HepG2 (cell line): ENCODE data around the gene SAMD4A. TPM values are rescaled to one million over a fixed set of nuclear protein-coding genes. Genes with fewer than 3 reads are reported as not detected.

Experiments
- EHMT2 ChIP-seq: fragments of 200-600 bp; sonication (generic); IDR thresholded peaks from 2 replicates; pipeline ENCODE4 v1.7.0; 2017; ENCODE audit warnings: antibody characterized with exemption, low read depth, low read length, borderline replicate concordance
- FOXK2 ChIP-seq: fragments of 450-650 bp; IDR thresholded peaks from 2 replicates; pipeline ENCODE4 v1.6.1; 2016
- HNRNPLL ChIP-seq: fragments of 200-400 bp; formaldehyde crosslinking; IDR thresholded peaks from 2 replicates; pipeline ENCODE4 v1.6.1; 2017; ENCODE audit warnings: mild to moderate bottlenecking, low read depth, low read length; ENCODE audit not compliant: poor library complexity, severe bottlenecking
- HOXA3 ChIP-seq: sonication (generic); formaldehyde crosslinking; IDR thresholded peaks from 2 replicates; pipeline ENCODE4 v1.5.0; 2020; ENCODE audit warnings: missing genetic modification reagents
- JARID2 ChIP-seq: sonication (generic); formaldehyde crosslinking; IDR thresholded peaks from 2 replicates; pipeline ENCODE4 v1.8.1; 2023; ENCODE audit warnings: missing genetic modification reagents, inconsistent platforms; ENCODE audit not compliant: insufficient replicate concordance
- RELA ChIP-seq: sonication (generic); formaldehyde crosslinking; IDR thresholded peaks from 2 replicates; pipeline ENCODE4 v1.4.0; 2020; ENCODE audit warnings: missing genetic modification reagents
- SAP130 ChIP-seq: IDR thresholded peaks from 2 replicates; pipeline ENCODE4 v1.6.1; 2016; ENCODE audit warnings: low read depth
- ZNF501 ChIP-seq: sonication (generic); formaldehyde crosslinking; IDR thresholded peaks from 2 replicates; pipeline ENCODE4 v1.5.1; 2020; ENCODE audit warnings: mild to moderate bottlenecking, moderate library complexity, missing genetic modification reagents
- ZNF605 ChIP-seq: sonication (generic); formaldehyde crosslinking; IDR thresholded peaks from 2 replicates; pipeline ENCODE4 v1.8.0; 2022; ENCODE audit warnings: mild to moderate bottlenecking, missing genetic modification reagents
- polyA plus RNA-seq, 8 experiments: library from polyadenylated mRNA; depleted of rRNA in 3 of 8; stranded (reverse) in 7 of 8; unstranded in 1 of 8; fragments of >200 nt; fragmentation: Illumina TruSeq in 4 of 8; extraction: Trizol in 4 of 8; gene quantifications; 2 replicates each; pipeline versions ENCODE4 v1.2.1 to v1.2.3, GENCODE V29; 2011 to 2016; ENCODE audit warnings: low read depth in 4 of 8, missing spikeins in 1 of 8, mixed read lengths in 1 of 8; ENCODE audit not compliant: insufficient read depth in 1 of 8
- total RNA-seq, 5 experiments: library from RNA; depleted of rRNA; stranded (reverse); fragments of >200 nt; fragmentation: Illumina TruSeq; extraction: Trizol; gene quantifications; 2 replicates each; pipeline ENCODE4 v1.2.3, GENCODE V29; 2016; ENCODE audit warnings: low read depth in 1 of 5
- TF ChIP-seq, protein P1 (sequence below): sonication (generic); formaldehyde crosslinking; IDR thresholded peaks from 2 replicates; pipeline ENCODE4 v1.5.0; 2020; ENCODE audit warnings: mild to moderate bottlenecking, missing genetic modification reagents, borderline replicate concordance
- TF ChIP-seq, protein P2 (sequence below): sonication (generic); formaldehyde crosslinking; IDR thresholded peaks from 2 replicates; pipeline ENCODE4 v1.4.0; 2020; ENCODE audit warnings: missing genetic modification reagents, mild to moderate bottlenecking, borderline replicate concordance
- TF ChIP-seq, protein P3 (sequence below): sonication (generic); formaldehyde crosslinking; IDR thresholded peaks from 2 replicates; pipeline ENCODE4 v1.4.0; 2020; ENCODE audit warnings: missing genetic modification reagents
- TF ChIP-seq, protein P4 (sequence below): sonication (generic); formaldehyde crosslinking; IDR thresholded peaks from 2 replicates; pipeline ENCODE4 v1.4.0; 2020; ENCODE audit warnings: missing genetic modification reagents
- TF ChIP-seq, protein P5 (sequence below): sonication (generic); formaldehyde crosslinking; IDR thresholded peaks from 2 replicates; pipeline ENCODE4 v1.8.0; 2022; ENCODE audit warnings: mild to moderate bottlenecking, missing genetic modification reagents, borderline replicate concordance

The SAMD4A gene
- total and polyA plus RNA-seq, 2 of the 13 experiments (the other 11 are each of a cell fraction or from before 2014, with no cell fraction given): 11.8 to 13.0 TPM

DNA sequence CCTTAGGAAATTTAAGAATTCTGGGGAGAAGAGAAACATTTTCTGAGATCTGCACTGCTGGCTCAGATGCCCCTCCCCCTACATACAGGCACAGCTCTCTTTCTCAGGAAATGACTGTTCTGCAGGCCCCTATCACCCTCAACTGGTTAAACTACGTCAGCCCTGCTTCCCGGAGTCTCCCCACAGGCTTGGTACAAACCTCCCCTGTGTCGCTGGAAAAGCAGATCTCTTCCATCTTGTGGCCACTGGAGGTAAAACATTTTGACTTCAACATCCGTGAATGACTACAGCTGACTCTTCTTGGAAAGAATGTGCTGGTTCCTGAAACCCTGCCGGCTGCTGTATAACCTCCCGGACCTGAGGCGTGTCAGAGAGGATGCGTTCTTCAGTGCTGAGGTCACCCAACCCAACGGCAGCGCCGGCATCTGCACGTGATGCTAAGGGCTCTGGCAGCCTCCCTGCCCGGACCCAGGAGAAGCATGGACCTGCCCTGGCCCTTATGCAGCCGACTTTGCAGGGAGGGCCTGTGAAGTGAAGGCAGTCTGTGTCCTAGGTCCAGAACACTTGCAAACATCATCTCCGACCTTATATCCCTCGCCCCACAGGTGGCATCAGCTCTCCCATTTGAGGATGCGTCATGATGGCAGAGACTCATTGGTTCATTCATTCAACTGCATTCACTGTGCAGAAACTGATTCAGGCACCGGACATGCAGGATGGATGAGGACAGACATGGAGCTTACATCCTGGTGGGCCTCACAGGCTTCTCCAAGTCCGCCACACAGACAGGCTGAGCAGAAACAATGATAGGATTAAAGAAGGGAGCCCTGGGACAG is 206.5 kb downstream of the SAMD4A start (continued):
- TF ChIP-seq, protein P1, sequence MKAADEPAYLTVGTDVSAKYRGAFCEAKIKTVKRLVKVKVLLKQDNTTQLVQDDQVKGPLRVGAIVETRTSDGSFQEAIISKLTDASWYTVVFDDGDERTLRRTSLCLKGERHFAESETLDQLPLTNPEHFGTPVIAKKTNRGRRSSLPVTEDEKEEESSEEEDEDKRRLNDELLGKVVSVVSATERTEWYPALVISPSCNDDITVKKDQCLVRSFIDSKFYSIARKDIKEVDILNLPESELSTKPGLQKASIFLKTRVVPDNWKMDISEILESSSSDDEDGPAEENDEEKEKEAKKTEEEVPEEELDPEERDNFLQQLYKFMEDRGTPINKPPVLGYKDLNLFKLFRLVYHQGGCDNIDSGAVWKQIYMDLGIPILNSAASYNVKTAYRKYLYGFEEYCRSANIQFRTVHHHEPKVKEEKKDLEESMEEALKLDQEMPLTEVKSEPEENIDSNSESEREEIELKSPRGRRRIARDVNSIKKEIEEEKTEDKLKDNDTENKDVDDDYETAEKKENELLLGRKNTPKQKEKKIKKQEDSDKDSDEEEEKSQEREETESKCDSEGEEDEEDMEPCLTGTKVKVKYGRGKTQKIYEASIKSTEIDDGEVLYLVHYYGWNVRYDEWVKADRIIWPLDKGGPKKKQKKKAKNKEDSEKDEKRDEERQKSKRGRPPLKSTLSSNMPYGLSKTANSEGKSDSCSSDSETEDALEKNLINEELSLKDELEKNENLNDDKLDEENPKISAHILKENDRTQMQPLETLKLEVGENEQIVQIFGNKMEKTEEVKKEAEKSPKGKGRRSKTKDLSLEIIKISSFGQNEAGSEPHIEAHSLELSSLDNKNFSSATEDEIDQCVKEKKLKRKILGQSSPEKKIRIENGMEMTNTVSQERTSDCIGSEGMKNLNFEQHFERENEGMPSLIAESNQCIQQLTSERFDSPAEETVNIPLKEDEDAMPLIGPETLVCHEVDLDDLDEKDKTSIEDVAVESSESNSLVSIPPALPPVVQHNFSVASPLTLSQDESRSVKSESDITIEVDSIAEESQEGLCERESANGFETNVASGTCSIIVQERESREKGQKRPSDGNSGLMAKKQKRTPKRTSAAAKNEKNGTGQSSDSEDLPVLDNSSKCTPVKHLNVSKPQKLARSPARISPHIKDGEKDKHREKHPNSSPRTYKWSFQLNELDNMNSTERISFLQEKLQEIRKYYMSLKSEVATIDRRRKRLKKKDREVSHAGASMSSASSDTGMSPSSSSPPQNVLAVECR (CRISPR knock-in tag): peak; percentile 17; the same call in 1 of the 2 replicates
- TF ChIP-seq HOXA3 (CRISPR knock-in tag) (no peak), EHMT2 (no peak), SAP130 (peak; percentile 50), FOXK2 (no peak), RELA (CRISPR knock-in tag) (no peak), ZNF605 (CRISPR knock-in tag) (peak; percentile 69), HNRNPLL (no peak), JARID2 (no peak), ZNF501 (0 out of 2 replicates have a peak, but pooled peaks have one; percentile 26)
- TF ChIP-seq, protein P2, sequence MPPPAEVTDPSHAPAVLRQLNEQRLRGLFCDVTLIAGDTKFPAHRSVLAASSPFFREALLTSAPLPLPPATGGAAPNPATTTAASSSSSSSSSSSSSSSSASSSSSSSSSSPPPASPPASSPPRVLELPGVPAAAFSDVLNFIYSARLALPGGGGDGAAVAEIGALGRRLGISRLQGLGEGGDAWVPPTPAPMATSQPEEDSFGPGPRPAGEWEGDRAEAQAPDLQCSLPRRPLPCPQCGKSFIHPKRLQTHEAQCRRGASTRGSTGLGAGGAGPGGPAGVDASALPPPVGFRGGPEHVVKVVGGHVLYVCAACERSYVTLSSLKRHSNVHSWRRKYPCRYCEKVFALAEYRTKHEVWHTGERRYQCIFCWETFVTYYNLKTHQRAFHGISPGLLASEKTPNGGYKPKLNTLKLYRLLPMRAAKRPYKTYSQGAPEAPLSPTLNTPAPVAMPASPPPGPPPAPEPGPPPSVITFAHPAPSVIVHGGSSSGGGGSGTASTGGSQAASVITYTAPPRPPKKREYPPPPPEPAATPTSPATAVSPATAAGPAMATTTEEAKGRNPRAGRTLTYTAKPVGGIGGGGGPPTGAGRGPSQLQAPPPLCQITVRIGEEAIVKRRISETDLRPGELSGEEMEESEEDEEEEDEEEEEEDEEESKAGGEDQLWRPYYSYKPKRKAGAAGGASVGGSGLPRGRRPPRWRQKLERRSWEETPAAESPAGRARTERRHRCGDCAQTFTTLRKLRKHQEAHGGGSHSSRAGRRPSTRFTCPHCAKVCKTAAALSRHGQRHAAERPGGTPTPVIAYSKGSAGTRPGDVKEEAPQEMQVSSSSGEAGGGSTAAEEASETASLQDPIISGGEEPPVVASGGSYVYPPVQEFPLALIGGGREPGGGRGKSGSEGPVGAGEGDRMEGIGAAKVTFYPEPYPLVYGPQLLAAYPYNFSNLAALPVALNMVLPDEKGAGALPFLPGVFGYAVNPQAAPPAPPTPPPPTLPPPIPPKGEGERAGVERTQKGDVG: no peak
- TF ChIP-seq, protein P3, sequence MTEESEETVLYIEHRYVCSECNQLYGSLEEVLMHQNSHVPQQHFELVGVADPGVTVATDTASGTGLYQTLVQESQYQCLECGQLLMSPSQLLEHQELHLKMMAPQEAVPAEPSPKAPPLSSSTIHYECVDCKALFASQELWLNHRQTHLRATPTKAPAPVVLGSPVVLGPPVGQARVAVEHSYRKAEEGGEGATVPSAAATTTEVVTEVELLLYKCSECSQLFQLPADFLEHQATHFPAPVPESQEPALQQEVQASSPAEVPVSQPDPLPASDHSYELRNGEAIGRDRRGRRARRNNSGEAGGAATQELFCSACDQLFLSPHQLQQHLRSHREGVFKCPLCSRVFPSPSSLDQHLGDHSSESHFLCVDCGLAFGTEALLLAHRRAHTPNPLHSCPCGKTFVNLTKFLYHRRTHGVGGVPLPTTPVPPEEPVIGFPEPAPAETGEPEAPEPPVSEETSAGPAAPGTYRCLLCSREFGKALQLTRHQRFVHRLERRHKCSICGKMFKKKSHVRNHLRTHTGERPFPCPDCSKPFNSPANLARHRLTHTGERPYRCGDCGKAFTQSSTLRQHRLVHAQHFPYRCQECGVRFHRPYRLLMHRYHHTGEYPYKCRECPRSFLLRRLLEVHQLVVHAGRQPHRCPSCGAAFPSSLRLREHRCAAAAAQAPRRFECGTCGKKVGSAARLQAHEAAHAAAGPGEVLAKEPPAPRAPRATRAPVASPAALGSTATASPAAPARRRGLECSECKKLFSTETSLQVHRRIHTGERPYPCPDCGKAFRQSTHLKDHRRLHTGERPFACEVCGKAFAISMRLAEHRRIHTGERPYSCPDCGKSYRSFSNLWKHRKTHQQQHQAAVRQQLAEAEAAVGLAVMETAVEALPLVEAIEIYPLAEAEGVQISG (CRISPR knock-in tag): 0 out of 2 replicates have a peak, but pooled peaks have one; percentile 24
- TF ChIP-seq, protein P4, sequence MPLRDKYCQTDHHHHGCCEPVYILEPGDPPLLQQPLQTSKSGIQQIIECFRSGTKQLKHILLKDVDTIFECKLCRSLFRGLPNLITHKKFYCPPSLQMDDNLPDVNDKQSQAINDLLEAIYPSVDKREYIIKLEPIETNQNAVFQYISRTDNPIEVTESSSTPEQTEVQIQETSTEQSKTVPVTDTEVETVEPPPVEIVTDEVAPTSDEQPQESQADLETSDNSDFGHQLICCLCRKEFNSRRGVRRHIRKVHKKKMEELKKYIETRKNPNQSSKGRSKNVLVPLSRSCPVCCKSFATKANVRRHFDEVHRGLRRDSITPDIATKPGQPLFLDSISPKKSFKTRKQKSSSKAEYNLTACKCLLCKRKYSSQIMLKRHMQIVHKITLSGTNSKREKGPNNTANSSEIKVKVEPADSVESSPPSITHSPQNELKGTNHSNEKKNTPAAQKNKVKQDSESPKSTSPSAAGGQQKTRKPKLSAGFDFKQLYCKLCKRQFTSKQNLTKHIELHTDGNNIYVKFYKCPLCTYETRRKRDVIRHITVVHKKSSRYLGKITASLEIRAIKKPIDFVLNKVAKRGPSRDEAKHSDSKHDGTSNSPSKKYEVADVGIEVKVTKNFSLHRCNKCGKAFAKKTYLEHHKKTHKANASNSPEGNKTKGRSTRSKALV: no peak
- TF ChIP-seq, protein P5, sequence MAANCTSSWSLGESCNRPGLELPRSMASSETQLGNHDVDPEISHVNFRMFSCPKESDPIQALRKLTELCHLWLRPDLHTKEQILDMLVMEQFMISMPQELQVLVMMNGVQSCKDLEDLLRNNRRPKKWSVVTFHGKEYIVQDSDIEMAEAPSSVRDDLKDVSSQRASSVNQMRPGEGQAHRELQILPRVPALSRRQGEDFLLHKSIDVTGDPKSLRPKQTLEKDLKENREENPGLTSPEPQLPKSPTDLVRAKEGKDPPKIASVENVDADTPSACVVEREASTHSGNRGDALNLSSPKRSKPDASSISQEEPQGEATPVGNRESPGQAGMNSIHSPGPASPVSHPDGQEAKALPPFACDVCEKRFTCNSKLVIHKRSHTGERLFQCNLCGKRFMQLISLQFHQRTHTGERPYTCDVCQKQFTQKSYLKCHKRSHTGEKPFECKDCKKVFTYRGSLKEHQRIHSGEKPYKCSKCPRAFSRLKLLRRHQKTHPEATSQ (CRISPR knock-in tag): peak; percentile 25; the same call in 1 of the 2 replicates
